NT2/D1 (cell line): ENCODE measurements around the gene SLC2A10.

Source experiments
- SUZ12 ChIP-seq: IDR thresholded peaks from 2 replicates; pipeline ENCODE4 v1.6.1; 2011; ENCODE audit not compliant: insufficient read length, insufficient read depth; ENCODE audit errors: extremely low read depth
- YY1 ChIP-seq: IDR thresholded peaks from 2 replicates; pipeline ENCODE4 v1.6.1; 2011; ENCODE audit not compliant: insufficient read length, insufficient read depth
- ZNF274 ChIP-seq: IDR thresholded peaks from 2 replicates; pipeline ENCODE4 v1.6.1; 2011; ENCODE audit warnings: mild to moderate bottlenecking, low read depth, low read length

DNA sequence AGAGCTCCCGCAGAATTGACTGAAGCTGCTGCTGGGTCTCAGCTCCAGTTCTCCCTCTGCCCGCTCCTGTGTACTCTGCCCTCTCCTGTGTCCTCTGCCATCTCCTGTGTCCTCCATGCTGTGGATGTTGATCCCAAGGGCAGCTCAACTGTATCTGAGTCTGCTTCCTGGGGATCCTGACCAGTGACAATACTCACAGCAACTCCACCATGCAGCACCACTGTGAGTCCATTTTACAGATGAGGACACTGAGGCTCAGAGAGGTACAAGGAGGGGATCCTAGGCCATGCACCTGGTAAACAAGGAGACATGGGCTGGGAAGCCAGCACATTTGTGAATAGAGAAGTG is 28.8 kb upstream of the SLC2A10 start:
- no peak for TF ChIP-seq YY1
- no peak for TF ChIP-seq ZNF274
- no peak for TF ChIP-seq SUZ12
